NT2/D1 (cell line): ENCODE measurements around the gene ZBTB1.
"Not testable (repeated sequence)": the region's sequence is repeated elsewhere in the genome, so short reads cannot be mapped to it uniquely, and the experiment has no call there.

Experiments
- DNase-seq: peaks from one replicate; pipeline ENCODE4 v3.0.0-alpha.2; 2011; ENCODE audit warnings: low read depth, low spot score
- H3K27me3 ChIP-seq: 2 replicates; pipeline ENCODE4 v1.6.0; 2011; ENCODE audit warnings: mild to moderate bottlenecking; ENCODE audit not compliant: insufficient read length, insufficient read depth
- H3K36me3 ChIP-seq: 2 replicates; pipeline ENCODE4 v1.6.1; 2011; ENCODE audit warnings: mild to moderate bottlenecking, low read length, mixed read lengths; ENCODE audit not compliant: insufficient read depth, insufficient read length
- H3K4me1 ChIP-seq: 2 replicates; pipeline ENCODE4 v1.5.1; 2011; ENCODE audit not compliant: insufficient read depth, insufficient read length
- H3K4me3 ChIP-seq: 2 replicates; pipeline ENCODE4 v1.5.1; 2011; ENCODE audit warnings: low read depth; ENCODE audit not compliant: insufficient read length
- H3K9ac ChIP-seq: 2 replicates; pipeline ENCODE4 v1.6.0; 2011; ENCODE audit warnings: low read depth; ENCODE audit not compliant: insufficient read length
- H3K9me3 ChIP-seq: 2 replicates; pipeline ENCODE4 v1.5.1; 2011; ENCODE audit warnings: mild to moderate bottlenecking, low read length; ENCODE audit not compliant: insufficient read depth
- SUZ12 ChIP-seq: IDR thresholded peaks from 2 replicates; pipeline ENCODE4 v1.6.1; 2011; ENCODE audit not compliant: insufficient read length, insufficient read depth; ENCODE audit errors: extremely low read depth
- YY1 ChIP-seq: IDR thresholded peaks from 2 replicates; pipeline ENCODE4 v1.6.1; 2011; ENCODE audit not compliant: insufficient read length, insufficient read depth
- ZNF274 ChIP-seq: IDR thresholded peaks from 2 replicates; pipeline ENCODE4 v1.6.1; 2011; ENCODE audit warnings: mild to moderate bottlenecking, low read depth, low read length

Gene ZBTB1

GRCh38 chr14:64549791-64550620 lies 45.4 kb downstream of the ZBTB1 start, which contains the start of gene PPP1R36:
Gene PPP1R36, plus strand, starts transcription at chr14:64549961. Its CDS starts 37 bp downstream, at chr14:64549998.
- H3K4me3 ChIP-seq: peak within 1 kb of the TSS; percentile 34
- TF ChIP-seq YY1 (no peak), ZNF274 (no peak), SUZ12 (no peak)
- no peaks in the 10 kb centered on the region for H3K4me1 ChIP-seq
- H3K9me3 ChIP-seq: no peaks in the 10 kb centered on the region
- no peaks in the 10 kb centered on the region for H3K36me3 ChIP-seq
- H3K27me3 ChIP-seq: peaks cover 35% of the 10 kb centered on the region
- peak within 1 kb of the TSS; percentile 61 for H3K9ac ChIP-seq
- no peak for DNase-seq

GRCh38 chr14:64550621-64551333 lies 46.2 kb downstream of the ZBTB1 start:
- no peaks in the 10 kb centered on the region for H3K9me3 ChIP-seq
- no peak overlapping the region for H3K9ac ChIP-seq
- DNase-seq: no peak
- TF ChIP-seq SUZ12 (no peak), ZNF274 (no peak), YY1 (no peak)
- H3K4me1 ChIP-seq: no peaks in the 10 kb centered on the region
- no peak overlapping the region for H3K4me3 ChIP-seq
- peaks cover 35% of the 10 kb centered on the region for H3K27me3 ChIP-seq
- no peaks in the 10 kb centered on the region for H3K36me3 ChIP-seq

GRCh38 chr14:64554556-64554955 lies 50.0 kb downstream of the ZBTB1 start:
- H3K9me3 ChIP-seq: no peaks in the 10 kb centered on the region
- no peak overlapping the region for H3K9ac ChIP-seq
- TF ChIP-seq YY1 (no peak), SUZ12 (no peak), ZNF274 (no peak)
- peaks cover 23% of the 10 kb centered on the region for H3K27me3 ChIP-seq
- DNase-seq: no peak
- H3K4me1 ChIP-seq: no peaks in the 10 kb centered on the region
- H3K36me3 ChIP-seq: no peaks in the 10 kb centered on the region
- no peak overlapping the region for H3K4me3 ChIP-seq

GRCh38 chr14:64556526-64556925 lies 52.0 kb downstream of the ZBTB1 start:
- H3K9me3 ChIP-seq: no peaks in the 10 kb centered on the region
- TF ChIP-seq SUZ12 (no peak), YY1 (no peak)
- no peak overlapping the region for H3K9ac ChIP-seq
- no peak overlapping the region for H3K4me3 ChIP-seq
- peaks cover 4% of the 10 kb centered on the region for H3K27me3 ChIP-seq
- H3K4me1 ChIP-seq: no peaks in the 10 kb centered on the region
- H3K36me3 ChIP-seq: no peaks in the 10 kb centered on the region
- no peak for DNase-seq

GRCh38 chr14:64558216-64558615 lies 53.6 kb downstream of the ZBTB1 start:
- H3K9me3 ChIP-seq, H3K4me3 ChIP-seq, H3K4me1 ChIP-seq, DNase-seq, H3K9ac ChIP-seq, H3K27me3 ChIP-seq, H3K36me3 ChIP-seq: not testable (repeated sequence)

- no peak for DNase-seq
- no peaks in the 10 kb centered on the region for H3K27me3 ChIP-seq
- H3K4me1 ChIP-seq: no peaks in the 10 kb centered on the region
- no peak for TF ChIP-seq YY1
- TF ChIP-seq ZNF274: no peak
- no peak for TF ChIP-seq SUZ12
- no peaks in the 10 kb centered on the region for H3K36me3 ChIP-seq
- H3K9me3 ChIP-seq: no peaks in the 10 kb centered on the region
- H3K9ac ChIP-seq: no peak overlapping the region
- H3K4me3 ChIP-seq: no peak overlapping the region
Measured at GRCh38 chr14:64561631-64562030, 57.1 kb downstream of the ZBTB1 start.

- no peaks in the 10 kb centered on the region for H3K9me3 ChIP-seq
- TF ChIP-seq SUZ12 (no peak), YY1 (no peak), ZNF274 (no peak)
- no peaks in the 10 kb centered on the region for H3K4me1 ChIP-seq
- no peak overlapping the region for H3K9ac ChIP-seq
- H3K27me3 ChIP-seq: no peaks in the 10 kb centered on the region
- DNase-seq: no peak
- no peaks in the 10 kb centered on the region for H3K36me3 ChIP-seq
- no peak overlapping the region for H3K4me3 ChIP-seq
Measured at GRCh38 chr14:64562436-64562835, 57.9 kb downstream of the ZBTB1 start.
